Adrenal gland (tissue), 5 donors: ENCODE measurements around the gene PATL2.

Experiments used
- CTCF ChIP-seq, 6 experiments: fragments of 450-650 bp in 4 of 6; fragments of 200-600 bp in 2 of 6; sonication (generic) in 1 of 6; IDR thresholded peaks; 1 replicate in 5 of 6; 2 replicates in 1 of 6; pipeline versions ENCODE4 v1.5.1 to v1.8.0; 2016 to 2021; ENCODE audit warnings: antibody characterized with exemption in 6 of 6, mild to moderate bottlenecking in 2 of 6, moderate library complexity in 1 of 6
- POLR2A ChIP-seq, 2 donors: fragments of 450-650 bp; IDR thresholded peaks; one replicate each; pipeline ENCODE4 v1.6.1; 2017; ENCODE audit warnings: antibody characterized with exemption in 2 of 2, mild to moderate bottlenecking in 2 of 2, moderate library complexity in 1 of 2
- donor health status: DM: no; HTN: no; CAD: no.

- TF ChIP-seq POLR2A (IDR thresholded peaks at IDR 0.05) (no peak), CTCF (IDR thresholded peaks at IDR 0.05) (no peak)
These were observed 91.0 kb downstream of the PATL2 start for GRCh38 chr15:44620081-44620480.
